HG03139 (cell line): ENCODE data around the gene SMIM23.
"Not testable (repeated sequence)": the region's sequence is repeated elsewhere in the genome, so short reads cannot be mapped to it uniquely, and the experiment has no call there.

Experiments used
- ATAC-seq: cut with Tn5 transposase; IDR thresholded peaks from one replicate; pipeline ENCODE4 v1.9.1; 2021; ENCODE audit not compliant: unreplicated experiment

SMIM23 gene

DNA sequence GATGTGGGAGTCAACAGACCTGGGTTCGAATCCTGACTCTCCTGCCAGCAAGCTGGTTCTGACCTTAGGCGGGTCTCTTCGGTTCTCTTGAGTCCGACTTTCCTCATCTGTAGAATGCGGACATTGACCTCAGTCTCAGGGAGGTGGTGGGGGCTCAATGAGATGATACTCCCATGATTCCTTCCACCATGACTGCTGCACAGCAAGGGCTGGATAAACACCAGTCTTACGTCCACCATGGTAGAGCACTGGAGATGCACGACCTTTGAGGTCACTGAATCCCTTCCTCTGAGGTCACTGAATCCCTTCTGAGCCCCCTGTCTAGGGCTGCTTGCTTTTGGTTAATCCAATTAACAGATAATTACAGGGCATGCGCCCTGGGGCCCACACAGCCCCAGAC is 12.5 kb upstream of the SMIM23 start:
- no peak for ATAC-seq

DNA sequence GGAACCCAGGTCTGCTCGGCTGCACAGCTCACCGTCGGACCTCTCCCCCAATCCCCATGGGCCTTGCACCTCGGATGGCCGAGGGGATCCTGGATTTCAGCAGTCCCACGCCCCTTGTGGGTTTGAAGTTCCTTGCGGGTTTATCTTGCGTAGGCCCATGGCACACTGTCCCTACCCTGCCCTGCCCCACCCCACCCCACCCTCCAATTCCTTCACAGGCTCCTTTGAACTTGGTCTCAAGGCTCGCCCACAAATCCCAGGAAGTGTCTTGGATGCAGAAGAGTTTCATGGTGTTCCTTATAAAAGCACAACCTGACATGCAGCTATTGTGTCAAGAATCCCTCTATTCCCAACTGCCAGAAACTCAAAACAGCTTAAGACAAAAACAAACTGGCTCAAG is 11.2 kb upstream of the SMIM23 start:
- ATAC-seq: no peak

DNA sequence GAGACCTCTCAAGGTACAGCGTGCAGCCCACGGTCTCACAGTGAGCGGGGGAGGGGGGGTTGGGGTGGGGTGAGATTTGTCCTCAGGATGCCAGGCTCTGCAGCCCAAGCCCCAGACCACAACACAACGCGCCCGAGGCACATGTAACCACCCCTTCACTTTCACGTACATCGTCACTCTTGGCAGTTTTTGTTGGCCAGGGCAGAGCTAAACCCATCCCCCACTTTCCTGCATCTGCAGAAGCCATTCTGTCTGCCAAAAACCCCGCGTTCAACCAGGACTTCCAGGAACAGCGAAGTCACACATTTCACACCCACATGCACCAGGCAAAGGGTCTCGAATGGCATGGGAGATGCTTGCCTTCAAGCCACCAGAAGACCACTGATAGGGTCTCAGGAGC is 9.4 kb upstream of the SMIM23 start:
- ATAC-seq: no peak

DNA sequence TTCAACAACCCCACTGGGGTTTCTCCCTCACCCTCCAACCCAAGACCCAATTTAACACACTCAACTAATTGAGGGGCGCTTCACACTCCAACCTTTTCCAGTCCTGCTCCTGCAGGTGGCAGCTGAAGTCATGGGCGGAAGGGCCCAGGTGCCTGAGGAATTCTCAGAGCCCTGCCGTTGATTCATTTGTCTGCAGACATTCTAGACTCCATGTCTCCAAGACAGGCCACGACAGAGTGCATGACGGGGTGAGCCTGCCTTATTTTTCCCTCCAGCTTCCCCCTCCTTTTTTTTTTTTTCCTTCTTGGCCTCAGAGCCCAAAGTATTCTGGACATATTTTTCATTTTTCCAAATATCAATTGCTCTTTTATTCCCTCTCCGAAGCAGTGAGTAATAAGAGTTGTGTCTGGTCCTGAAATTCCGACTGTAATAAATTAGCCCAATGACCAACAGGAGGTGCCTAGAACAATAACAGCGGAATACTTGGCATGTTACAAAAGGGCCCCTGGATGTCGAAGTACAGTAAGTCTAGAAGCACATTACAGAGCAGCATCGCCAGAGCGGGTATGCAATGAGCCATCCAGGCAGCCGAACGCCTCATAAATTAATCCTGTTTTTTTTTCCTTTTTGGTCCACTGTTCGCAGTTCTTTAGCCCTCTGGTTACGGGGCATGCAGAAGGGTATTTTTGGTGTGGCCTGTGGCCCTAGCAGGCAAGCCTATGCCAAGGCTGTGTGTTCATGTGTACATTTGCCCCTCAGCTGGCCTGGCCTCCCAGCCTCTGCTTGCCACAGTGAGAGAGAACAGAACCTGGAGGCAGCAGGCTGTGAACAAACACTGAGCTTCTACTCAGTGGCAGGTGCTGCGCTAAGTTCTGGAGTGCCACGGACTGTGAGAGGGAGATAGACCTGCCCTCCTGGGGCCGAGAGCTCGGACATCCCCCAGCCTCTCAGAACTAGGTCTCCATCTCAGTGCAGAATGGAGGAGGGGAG is 8.6 kb upstream of the SMIM23 start:
- ATAC-seq: no peak

DNA sequence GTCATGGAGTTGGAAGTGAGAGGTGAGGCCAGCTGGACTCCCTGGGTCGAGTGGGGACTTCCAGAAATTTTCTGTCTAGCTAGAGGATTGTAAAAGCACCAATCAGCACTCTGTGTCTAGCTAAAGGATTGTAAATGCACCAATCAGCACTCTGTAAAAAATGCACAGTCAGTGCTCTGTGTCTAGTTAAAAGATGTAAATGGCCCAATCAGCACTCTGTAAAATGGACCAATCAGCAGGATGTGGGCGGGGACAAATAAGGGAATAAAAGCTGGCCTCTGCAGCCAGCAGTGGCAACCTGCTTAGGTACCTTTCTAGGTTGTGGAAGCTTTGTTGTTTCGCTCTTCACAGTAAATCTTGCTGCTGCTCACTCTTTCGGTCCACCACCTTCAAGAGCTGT is 3.9 kb upstream of the SMIM23 start:
- not testable (repeated sequence) for ATAC-seq

DNA sequence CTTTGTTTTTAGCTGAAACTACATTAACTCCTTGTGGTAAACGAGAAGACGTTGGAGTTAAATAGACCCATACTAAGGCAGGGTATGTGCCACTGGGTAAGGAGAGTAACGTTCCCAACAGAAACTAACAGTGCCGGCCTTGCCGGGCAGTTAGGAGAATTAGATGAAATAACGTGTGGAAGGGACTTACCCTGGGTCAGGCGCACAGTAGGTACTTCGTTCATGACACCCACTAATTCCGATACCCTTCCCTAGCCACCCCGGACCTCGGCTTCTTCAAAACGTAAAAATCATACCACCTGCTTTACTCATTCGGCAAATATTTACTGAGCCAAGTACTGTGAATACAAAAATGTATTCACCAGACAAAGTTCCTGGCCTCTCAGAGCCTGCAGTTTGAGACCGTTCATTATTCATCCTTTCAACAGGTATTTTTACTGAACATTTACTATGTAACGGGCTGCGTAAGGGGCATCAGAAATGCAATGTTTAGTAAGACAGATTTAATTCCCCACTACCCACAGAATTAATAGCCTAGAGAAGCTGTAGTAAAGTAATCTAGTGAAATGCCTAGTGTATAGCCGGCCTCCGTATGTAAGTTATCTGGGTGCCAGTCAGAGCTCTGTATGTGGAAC is 3.2 kb upstream of the SMIM23 start:
- no peak for ATAC-seq

- ATAC-seq: no peak
These were observed 2.6 kb upstream of the SMIM23 start for GRCh38 chr5:171783051-171783450.

DNA sequence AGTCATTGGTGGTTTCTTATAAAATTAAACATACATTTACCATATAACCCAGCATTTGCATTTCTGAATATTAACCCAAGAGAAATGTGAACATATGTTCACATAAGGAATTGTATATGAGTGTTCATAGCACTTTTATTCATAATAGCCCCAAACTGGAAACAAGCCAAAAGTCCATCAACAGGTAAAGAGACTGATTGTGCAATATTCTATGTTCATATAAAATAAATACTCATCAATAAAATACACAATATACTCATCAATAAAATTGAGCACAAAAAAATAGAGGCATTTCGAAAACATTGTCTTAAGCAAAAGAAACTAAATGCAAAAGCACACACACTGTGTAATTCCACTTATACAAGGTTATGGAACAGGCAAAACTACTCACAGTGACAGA is 3.7 kb downstream of the SMIM23 start:
- ATAC-seq: no peak

GRCh38 chr5:171790408-171790807 is 4.8 kb downstream of the SMIM23 start:
- ATAC-seq: no peak

DNA sequence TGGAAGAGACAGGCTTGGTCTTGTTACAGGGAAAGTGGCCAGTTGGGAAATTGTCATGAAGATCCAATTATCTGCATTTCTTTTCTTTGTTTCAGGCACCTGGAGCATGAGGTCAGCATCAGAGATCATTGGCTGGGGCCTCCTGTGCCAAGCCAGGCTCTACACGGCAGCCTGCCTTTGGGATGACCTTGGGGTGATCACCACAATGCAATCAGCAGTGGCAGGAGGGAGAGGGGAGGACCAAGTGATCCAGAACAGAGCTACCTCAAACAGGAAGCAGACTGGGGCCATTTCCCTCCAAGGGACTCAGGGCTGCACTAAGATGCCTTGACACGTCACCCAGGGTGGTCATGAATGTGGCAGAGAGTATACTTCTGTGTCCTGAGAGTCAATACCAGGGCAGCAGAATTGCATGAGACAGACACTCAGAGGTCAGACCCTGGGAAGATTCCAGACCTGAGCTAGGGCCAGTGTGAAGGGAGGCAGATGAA is 8.9 kb downstream of the SMIM23 start:
- no peak for ATAC-seq

DNA sequence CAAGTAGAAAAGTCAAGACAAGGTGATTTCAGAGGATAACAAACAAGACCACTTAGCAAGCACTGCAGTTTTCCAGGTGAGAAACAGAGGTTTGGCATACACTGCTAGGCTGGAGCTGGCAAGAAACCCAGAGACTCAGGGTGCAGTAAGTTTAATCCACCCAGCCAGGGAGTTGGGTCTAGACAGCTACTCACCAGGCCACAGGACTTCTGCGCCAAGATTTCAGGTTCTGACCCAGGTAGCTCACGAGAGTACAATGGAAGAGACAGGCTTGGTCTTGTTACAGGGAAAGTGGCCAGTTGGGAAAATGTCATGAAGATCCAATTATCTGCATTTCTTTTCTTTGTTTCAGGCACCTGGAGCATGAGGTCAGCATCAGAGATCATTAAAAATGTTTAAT is 9.8 kb downstream of the SMIM23 start:
- no peak for ATAC-seq

DNA sequence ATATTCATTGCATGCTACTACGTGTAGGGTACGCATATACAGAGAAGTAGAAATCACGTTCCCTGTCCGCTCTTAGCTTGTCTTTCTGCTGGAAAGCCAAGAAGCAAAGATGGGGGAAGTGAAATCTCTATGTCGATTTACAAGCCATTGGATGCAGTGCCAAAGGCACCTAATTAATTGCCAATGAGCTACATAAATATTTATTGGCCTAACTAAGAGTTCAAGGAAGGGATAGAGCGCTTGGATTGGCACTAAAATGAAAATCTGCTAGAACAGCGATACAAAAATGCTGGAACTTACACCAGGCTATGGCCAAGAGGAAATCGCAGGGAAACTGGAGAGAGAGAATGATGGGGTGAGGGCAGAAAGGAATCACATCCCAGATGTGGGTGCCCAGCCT is 10.8 kb downstream of the SMIM23 start:
- no peak for ATAC-seq

GRCh38 chr5:171797543-171797942 is 11.9 kb downstream of the SMIM23 start:
- ATAC-seq: no peak

DNA sequence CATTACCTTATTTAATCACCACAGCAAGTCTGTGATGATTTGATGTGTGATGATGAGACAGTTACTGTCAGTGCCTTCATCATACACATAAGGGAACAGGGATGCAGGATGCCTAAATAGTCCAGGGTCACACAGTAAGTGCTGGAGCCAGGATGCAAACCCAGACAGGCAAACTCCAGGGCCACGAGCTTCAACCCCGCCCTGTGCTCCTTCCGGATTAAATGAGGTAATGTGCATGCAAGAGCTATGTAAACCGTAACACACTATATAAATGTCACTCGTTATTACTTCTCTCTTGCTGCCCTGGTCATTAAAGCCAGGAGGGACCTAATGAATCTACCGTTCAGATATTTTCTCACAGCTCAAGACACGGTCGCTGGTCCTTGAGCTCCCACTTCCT is 12.8 kb downstream of the SMIM23 start:
- no peak for ATAC-seq

DNA sequence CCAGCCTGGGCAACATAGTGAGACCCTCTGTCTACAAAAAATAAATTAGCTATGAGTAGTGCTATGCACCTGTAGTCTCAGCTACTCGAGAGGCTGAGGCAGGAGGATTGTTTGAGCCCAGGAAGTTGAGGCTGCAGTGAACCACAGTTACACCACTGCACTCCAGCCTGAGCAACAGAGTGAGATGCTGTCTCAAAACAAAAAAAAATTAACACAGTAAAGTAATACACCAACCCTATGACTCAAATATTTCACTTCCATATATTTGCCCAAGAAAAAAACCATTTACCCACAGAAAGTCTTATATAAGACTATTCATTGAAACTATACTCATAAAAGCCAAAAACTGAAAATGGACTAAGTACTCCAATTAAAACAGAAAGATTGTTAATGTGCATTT is 16.2 kb downstream of the SMIM23 start:
- ATAC-seq: no peak

DNA sequence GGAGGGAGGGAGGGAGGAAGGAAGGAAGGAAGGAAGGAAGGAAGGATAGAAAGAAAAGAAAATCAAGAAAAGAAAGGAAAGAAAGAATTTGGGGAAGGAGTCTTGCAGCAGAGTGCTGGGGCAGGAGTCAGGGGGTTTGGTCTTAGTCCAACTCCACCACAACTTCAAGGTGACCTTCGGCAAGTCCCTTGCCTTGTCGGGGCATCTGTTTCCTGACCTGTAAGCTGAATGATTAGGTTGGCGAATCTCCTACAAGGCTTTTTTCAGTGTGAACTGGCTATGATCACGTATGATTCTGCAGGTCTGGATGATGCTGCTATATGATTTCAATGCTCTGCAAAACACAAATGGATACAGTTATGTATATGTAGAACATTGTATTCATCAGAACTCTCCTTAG is 20.1 kb downstream of the SMIM23 start:
- no peak for ATAC-seq

GRCh38 chr5:171806976-171807747 is 21.5 kb downstream of the SMIM23 start:
- no peak for ATAC-seq

DNA sequence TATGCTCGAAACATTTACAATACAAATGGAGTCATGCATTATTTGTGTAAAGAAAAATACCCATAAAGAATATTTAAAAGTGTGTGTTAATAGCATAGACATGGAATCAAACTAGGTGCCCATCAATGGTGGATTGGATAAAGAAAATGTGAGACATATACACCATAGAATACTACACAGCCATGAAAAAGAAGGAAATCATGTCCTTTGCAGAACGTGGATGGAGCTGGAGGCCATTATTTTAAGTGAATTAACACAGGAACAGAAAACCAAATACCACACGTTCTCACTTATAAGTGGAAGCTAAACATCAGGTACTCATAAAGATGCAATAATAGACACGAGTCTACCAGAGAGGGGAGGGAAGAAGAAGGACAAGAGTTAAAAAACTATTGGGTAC is 22.8 kb downstream of the SMIM23 start:
- ATAC-seq: no peak

- ATAC-seq: no peak
These were observed 23.3 kb downstream of the SMIM23 start for GRCh38 chr5:171808951-171809350.

- ATAC-seq: no peak
These were observed 24.6 kb downstream of the SMIM23 start for GRCh38 chr5:171810227-171810626.

DNA sequence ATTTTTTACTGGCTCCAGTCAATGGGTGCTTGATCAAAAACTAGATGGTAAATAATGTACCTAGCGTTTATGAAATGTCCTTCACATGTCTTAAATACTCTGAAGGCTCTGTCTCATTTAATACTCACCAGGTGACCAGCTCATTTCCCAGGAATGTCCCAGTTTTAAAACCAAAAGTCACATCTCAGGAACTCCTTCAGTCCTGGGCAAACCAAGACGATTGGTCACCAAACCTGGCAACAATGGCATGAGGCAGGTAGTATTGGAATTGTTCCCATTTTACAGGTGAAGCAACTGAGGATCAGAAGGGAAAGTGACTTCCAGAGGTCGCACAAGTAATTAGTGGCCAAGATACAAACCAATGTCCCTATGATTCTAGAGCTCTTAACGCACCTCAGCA is 27.7 kb downstream of the SMIM23 start:
- ATAC-seq: no peak
